Measurements from ENCODE around the gene DHRS7.

DHRS7 gene

GRCh38 chr14:60164712-60165546 lies at the start of gene DHRS7:
Gene DHRS7, minus strand, starts transcription at chr14:60165398. Its CDS starts 89 bp downstream, at chr14:60165309.
- FAIRE-seq, result no peak

- FAIRE-seq, result no peak
Measured at GRCh38 chr14:60214415-60215126, 49.4 kb upstream of the DHRS7 start.

GRCh38 chr14:60214003-60214402 lies 48.8 kb upstream of the DHRS7 start:
- FAIRE-seq, result no peak

GRCh38 chr14:60212503-60213371 lies 47.5 kb upstream of the DHRS7 start:
- no peak for FAIRE-seq

- FAIRE-seq, result no peak
Measured at GRCh38 chr14:60211153-60211552, 46.0 kb upstream of the DHRS7 start.

GRCh38 chr14:60210703-60211102 lies 45.5 kb upstream of the DHRS7 start:
- FAIRE-seq, result no peak

- no peak for FAIRE-seq
Measured at GRCh38 chr14:60206837-60207533, 41.8 kb upstream of the DHRS7 start.

- no peak for FAIRE-seq
Measured at GRCh38 chr14:60206249-60206670, 41.1 kb upstream of the DHRS7 start.

- no peak for FAIRE-seq
Measured at GRCh38 chr14:60204843-60205774, 39.9 kb upstream of the DHRS7 start.

GRCh38 chr14:60204104-60204842 lies 39.1 kb upstream of the DHRS7 start:
- FAIRE-seq, result no peak

GRCh38 chr14:60199321-60199720 lies 34.1 kb upstream of the DHRS7 start:
- no peak for FAIRE-seq

GRCh38 chr14:60197629-60198303 lies 32.6 kb upstream of the DHRS7 start:
- no peak for FAIRE-seq

- FAIRE-seq, result no peak
Measured at GRCh38 chr14:60196291-60196690, 31.1 kb upstream of the DHRS7 start.

GRCh38 chr14:60195179-60195810 lies 30.1 kb upstream of the DHRS7 start:
- no peak for FAIRE-seq

GRCh38 chr14:60189923-60190840 lies 25.0 kb upstream of the DHRS7 start:
- no peak for FAIRE-seq

GRCh38 chr14:60188696-60189095 lies 23.5 kb upstream of the DHRS7 start:
- no peak for FAIRE-seq

GRCh38 chr14:60188115-60188514 lies 22.9 kb upstream of the DHRS7 start:
- no peak for FAIRE-seq

GRCh38 chr14:60184905-60185555 lies 19.8 kb upstream of the DHRS7 start:
- FAIRE-seq, result no peak

Data from G401.6 (cell line).